ENCODE results near the gene JMJD1C.

Gene JMJD1C

GRCh38 chr10:63434866-63435854 is 30.6 kb downstream of the JMJD1C start:
- no peak for DNase-seq

- no peak for DNase-seq
These were observed 33.6 kb downstream of the JMJD1C start for GRCh38 chr10:63431962-63432797.

GRCh38 chr10:63430999-63431356 is 34.8 kb downstream of the JMJD1C start:
- DNase-seq, result no peak

- no peak for DNase-seq
These were observed 35.4 kb downstream of the JMJD1C start for GRCh38 chr10:63430091-63430998.

- no peak for DNase-seq
These were observed 36.5 kb downstream of the JMJD1C start for GRCh38 chr10:63429281-63429680.

GRCh38 chr10:63427013-63427412 is 38.8 kb downstream of the JMJD1C start:
- no peak for DNase-seq

- DNase-seq, result no peak
These were observed 40.3 kb downstream of the JMJD1C start for GRCh38 chr10:63425512-63425911.

GRCh38 chr10:63424576-63424975 is 41.2 kb downstream of the JMJD1C start:
- DNase-seq, result no peak

GRCh38 chr10:63423494-63423893 is 42.3 kb downstream of the JMJD1C start:
- no peak for DNase-seq

GRCh38 chr10:63421591-63421990 is 44.2 kb downstream of the JMJD1C start:
- DNase-seq, result no peak

- DNase-seq, result no peak
These were observed 49.4 kb downstream of the JMJD1C start for GRCh38 chr10:63416376-63416775.

GRCh38 chr10:63415640-63416244 is 50.0 kb downstream of the JMJD1C start:
- no peak for DNase-seq

- DNase-seq, result no peak
These were observed 51.1 kb downstream of the JMJD1C start for GRCh38 chr10:63414481-63415260.

- DNase-seq, result no peak
These were observed 52.3 kb downstream of the JMJD1C start for GRCh38 chr10:63413429-63413828.

GRCh38 chr10:63412304-63412703 is 53.5 kb downstream of the JMJD1C start:
- DNase-seq, result no peak

GRCh38 chr10:63410633-63411032 is 55.1 kb downstream of the JMJD1C start:
- no peak for DNase-seq

- no peak for DNase-seq
These were observed 56.2 kb downstream of the JMJD1C start for GRCh38 chr10:63409465-63410027.

GRCh38 chr10:63407136-63407662 is 58.6 kb downstream of the JMJD1C start:
- DNase-seq, result no peak

GRCh38 chr10:63396133-63396761 is 69.5 kb downstream of the JMJD1C start:
- DNase-seq, result no peak

- DNase-seq, result no peak
These were observed 72.7 kb downstream of the JMJD1C start for GRCh38 chr10:63393050-63393449.
